Heart left ventricle (tissue), 13 donors: ENCODE results near the gene LINC01488.

ENCODE experiments used
- POLR2A ChIP-seq, 2 donors: fragments of 450-650 bp; IDR thresholded peaks; one replicate each; pipeline ENCODE4 v1.6.1; 2017; ENCODE audit warnings: antibody characterized with exemption in 2 of 2, mild to moderate bottlenecking in 2 of 2, moderate library complexity in 2 of 2
- TF ChIP-seq, protein P1 (sequence below), 12 donors: fragments of 200-600 bp; sonication (generic) in 4 of 12; IDR thresholded peaks; one replicate each; pipeline versions ENCODE4 v1.5.0 to v1.8.0; 2018 to 2022; ENCODE audit warnings: antibody characterized with exemption in 12 of 12, mild to moderate bottlenecking in 5 of 12
- donor health status: ischemic (EF 13 %, LVEDD 7.1; RV severe dilation, severe dysfunction).
- donor health status: DM: no; HTN: yes; CAD: no.
- donor health status: DM: no; HTN: no; CAD: no.
- donor health status: ischemic (EF 25% LVEDD 6.9; RV normal size, moderate dysfunction).
- donor health status: ischemic (EF 25% LVEDD 5.7; RV mildly dilated, moderate dysfunction).
- donor health status: ischemic (EF 35%, LVEDD 5.7; RV mildly dilated, moderate dysfunction).
- donor health status: nonischemic (EF 11% LVEDD 7.7; RV severe dilation, severe dysfunction).
- donor health status: DM: yes; HTN: yes; CAD: no.
- donor health status: PGD.
- donor health status: ischemic (EF 29% LVEDD 5.4; RV normal size, mild dysfunction).
- donor health status: nonischemic (EF 23%, LVEDD 6.1; RV moderate dilation, normal function).

GRCh38 chr11:69499918-69500284, 18.4 kb downstream of the LINC01488 start:
- TF ChIP-seq, protein P1, sequence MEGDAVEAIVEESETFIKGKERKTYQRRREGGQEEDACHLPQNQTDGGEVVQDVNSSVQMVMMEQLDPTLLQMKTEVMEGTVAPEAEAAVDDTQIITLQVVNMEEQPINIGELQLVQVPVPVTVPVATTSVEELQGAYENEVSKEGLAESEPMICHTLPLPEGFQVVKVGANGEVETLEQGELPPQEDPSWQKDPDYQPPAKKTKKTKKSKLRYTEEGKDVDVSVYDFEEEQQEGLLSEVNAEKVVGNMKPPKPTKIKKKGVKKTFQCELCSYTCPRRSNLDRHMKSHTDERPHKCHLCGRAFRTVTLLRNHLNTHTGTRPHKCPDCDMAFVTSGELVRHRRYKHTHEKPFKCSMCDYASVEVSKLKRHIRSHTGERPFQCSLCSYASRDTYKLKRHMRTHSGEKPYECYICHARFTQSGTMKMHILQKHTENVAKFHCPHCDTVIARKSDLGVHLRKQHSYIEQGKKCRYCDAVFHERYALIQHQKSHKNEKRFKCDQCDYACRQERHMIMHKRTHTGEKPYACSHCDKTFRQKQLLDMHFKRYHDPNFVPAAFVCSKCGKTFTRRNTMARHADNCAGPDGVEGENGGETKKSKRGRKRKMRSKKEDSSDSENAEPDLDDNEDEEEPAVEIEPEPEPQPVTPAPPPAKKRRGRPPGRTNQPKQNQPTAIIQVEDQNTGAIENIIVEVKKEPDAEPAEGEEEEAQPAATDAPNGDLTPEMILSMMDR (IDR thresholded peaks at IDR 0.05) = no peak
- TF ChIP-seq POLR2A (IDR thresholded peaks at IDR 0.05) = no peak
